Activated CD8-positive, alpha-beta T cell treated with anti-CD3 and anti-CD28 coated beads for 36 hours (primary cell): ENCODE measurements around the gene ITIH4. TPM values are rescaled to one million over a fixed set of nuclear protein-coding genes. Genes with fewer than 3 reads are reported as not detected.

Experiments
- ATAC-seq: fragments of 200-7000 bp; cut with Tn5 transposase; one replicate; pipeline ENCODE4 v1.10.0; 2021; ENCODE audit warnings: mild to moderate bottlenecking, moderate library complexity
- CTCF ChIA-PET: fragments of 350-600 bp; sonication (Branson Sonifier 250); formaldehyde crosslinking; loops from one replicate; lab custom pipeline; 2021; ENCODE audit warnings: antibody characterized with exemption; lab: Charles Lee
- POLR2A ChIA-PET: fragments of 350-600 bp; sonication (Branson Sonifier 250); formaldehyde crosslinking; loops from one replicate; lab custom pipeline; 2021; ENCODE audit warnings: antibody characterized with exemption; lab: Charles Lee
- DNase-seq: peaks from one replicate; pipeline ENCODE4 v3.0.0-alpha.2; 2020
- H3K27ac Mint-ChIP-seq: one replicate; pipeline ENCODE4 v1.8.0; 2021; ENCODE audit warnings: mild to moderate bottlenecking, mixed read lengths
- H3K27me3 Mint-ChIP-seq: one replicate; pipeline ENCODE4 v1.8.0; 2021; ENCODE audit warnings: mixed read lengths
- H3K36me3 Mint-ChIP-seq: one replicate; pipeline ENCODE4 v1.8.0; 2021; ENCODE audit warnings: low read depth, mixed read lengths
- H3K4me1 Mint-ChIP-seq: one replicate; pipeline ENCODE4 v1.8.0; 2021; ENCODE audit warnings: low read depth, mixed read lengths
- H3K4me3 Mint-ChIP-seq: one replicate; pipeline ENCODE4 v1.8.0; 2021; ENCODE audit warnings: mild to moderate bottlenecking, moderate library complexity, mixed read lengths
- H3K9me3 Mint-ChIP-seq: one replicate; pipeline ENCODE4 v1.8.0; 2021; ENCODE audit warnings: mixed read lengths
- CTCF ChIP-seq: fragments of 200-600 bp; IDR thresholded peaks from one replicate; pipeline ENCODE4 v1.8.0; 2022; ENCODE audit warnings: antibody characterized with exemption, mild to moderate bottlenecking
- intact Hi-C: fragments of 100-400 bp; cut with micrococcal nuclease; formaldehyde crosslinking; loops from one replicate; pipeline ENCODE4 v1.10.0; 2022
- microRNA-seq: library from miRNA; unstranded; fragments of <30 nt; microRNA quantifications from one replicate; pipeline ENCODE4 v1.2.0, GENCODE V29; 2022; ENCODE audit warnings: borderline microRNAs expressed, borderline replicate concordance
- total RNA-seq, 2 experiments: library from RNA; stranded (reverse); gene quantifications; one replicate each; pipeline ENCODE4 v1.2.3, GENCODE V29; 2021

Gene ITIH4
- total RNA-seq, 2 experiments from 2014 or later, result 3.9 to 5.5 TPM

- Mint-ChIP-seq H3K4me1 (peaks cover 21% of the 10 kb centered on the region), H3K27me3 (no peaks in the 10 kb centered on the region), H3K9me3 (no peaks in the 10 kb centered on the region), H3K27ac (peak overlapping the region; percentile 77), H3K4me3 (peak overlapping the region; percentile 94), H3K36me3 (peaks cover 3% of the 10 kb centered on the region)
- intact Hi-C loops, result no loop called here
- ChIA-PET POLR2A (interaction anchor here (0.8 to 1.4 kb wide), 7 partner anchors 8 to 235 kb away, joined by 3 to 8 read pairs (median 3); no protein-coding TSS in a partner anchor), CTCF (interaction anchor here (1.3 kb wide), 1 partner anchor 12 kb away, joined by 3 read pairs; no protein-coding TSS in a partner anchor)
- no peak for TF ChIP-seq CTCF
- DNase-seq (no peak), ATAC-seq (no peak)
Measured at GRCh38 chr3:52769786-52770455, 60.6 kb downstream of the ITIH4 start.

- CTCF ChIA-PET, result no interaction called here
- H3K27me3 Mint-ChIP-seq, result no peaks in the 10 kb centered on the region
- H3K9me3 Mint-ChIP-seq, result no peaks in the 10 kb centered on the region
- intact Hi-C loops, result no loop called here
- DNase-seq, result no peak
- no peak overlapping the region for H3K4me3 Mint-ChIP-seq
- no peak overlapping the region for H3K27ac Mint-ChIP-seq
- no peak for TF ChIP-seq CTCF
- no peak for ATAC-seq
- H3K36me3 Mint-ChIP-seq, result peaks cover 20% of the 10 kb centered on the region
- POLR2A ChIA-PET, result interaction anchor here (0.7 kb wide), 1 partner anchor 1130 kb away, joined by 4 read pairs; no protein-coding TSS in a partner anchor
- peaks cover 6% of the 10 kb centered on the region for H3K4me1 Mint-ChIP-seq
Measured at GRCh38 chr3:52763466-52763865, 67.0 kb downstream of the ITIH4 start.

Small RNA genes within 50 kb of the gene (microRNA-seq; reads per million reads assigned to microRNA genes)
- gene MIR8064, result not detected

Other genes with a start within 250 kb of the ITIH4 start
- gene PBRM1, start 144.8 kb downstream of the ITIH4 start, total RNA-seq, result 10 to 100 TPM; 55.9 to 56.1 TPM
- 100 to 1,000 TPM; 198 to 200 TPM for gene GNL3, start 144.6 kb downstream of the ITIH4 start, total RNA-seq
- 10 to 100 TPM; 34.0 to 35.0 TPM for gene GLT8D1, start 124.9 kb downstream of the ITIH4 start, total RNA-seq
- gene SPCS1, start 124.6 kb downstream of the ITIH4 start, total RNA-seq, result 100 to 1,000 TPM; 116 to 120 TPM
- gene NEK4, start 59.7 kb downstream of the ITIH4 start, total RNA-seq, result 10 to 100 TPM; 16.2 to 18.4 TPM
- not detected for gene ITIH1, start 53.1 kb downstream of the ITIH4 start, total RNA-seq
- not detected for gene ITIH3, start 35.9 kb downstream of the ITIH4 start, total RNA-seq
- gene MUSTN1, start 4.3 kb upstream of the ITIH4 start, total RNA-seq, result not detected
- 10 to 100 TPM; 17.3 to 18.3 TPM for gene STIMATE, start 66.9 kb upstream of the ITIH4 start, total RNA-seq
- 10 to 100 TPM; 17.8 to 20.1 TPM for gene SFMBT1, start 215.4 kb upstream of the ITIH4 start, total RNA-seq